ENCODE results near the gene GALNT14.
"Not testable (repeated sequence)": the region's sequence is repeated elsewhere in the genome, so short reads cannot be mapped to it uniquely, and the experiment has no call there.

Gene GALNT14, protein sequence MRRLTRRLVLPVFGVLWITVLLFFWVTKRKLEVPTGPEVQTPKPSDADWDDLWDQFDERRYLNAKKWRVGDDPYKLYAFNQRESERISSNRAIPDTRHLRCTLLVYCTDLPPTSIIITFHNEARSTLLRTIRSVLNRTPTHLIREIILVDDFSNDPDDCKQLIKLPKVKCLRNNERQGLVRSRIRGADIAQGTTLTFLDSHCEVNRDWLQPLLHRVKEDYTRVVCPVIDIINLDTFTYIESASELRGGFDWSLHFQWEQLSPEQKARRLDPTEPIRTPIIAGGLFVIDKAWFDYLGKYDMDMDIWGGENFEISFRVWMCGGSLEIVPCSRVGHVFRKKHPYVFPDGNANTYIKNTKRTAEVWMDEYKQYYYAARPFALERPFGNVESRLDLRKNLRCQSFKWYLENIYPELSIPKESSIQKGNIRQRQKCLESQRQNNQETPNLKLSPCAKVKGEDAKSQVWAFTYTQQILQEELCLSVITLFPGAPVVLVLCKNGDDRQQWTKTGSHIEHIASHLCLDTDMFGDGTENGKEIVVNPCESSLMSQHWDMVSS

GRCh38 chr2:31138037-31138962 lies at the start of gene GALNT14:
Gene GALNT14 (minus strand): TSS chr2:31138440. CDS start chr2:31138086, 354 bp downstream.
- in situ Hi-C loops (cut with MboI; ENCODE audit: low sequenced_read_pairs) = no loop called here

DNA sequence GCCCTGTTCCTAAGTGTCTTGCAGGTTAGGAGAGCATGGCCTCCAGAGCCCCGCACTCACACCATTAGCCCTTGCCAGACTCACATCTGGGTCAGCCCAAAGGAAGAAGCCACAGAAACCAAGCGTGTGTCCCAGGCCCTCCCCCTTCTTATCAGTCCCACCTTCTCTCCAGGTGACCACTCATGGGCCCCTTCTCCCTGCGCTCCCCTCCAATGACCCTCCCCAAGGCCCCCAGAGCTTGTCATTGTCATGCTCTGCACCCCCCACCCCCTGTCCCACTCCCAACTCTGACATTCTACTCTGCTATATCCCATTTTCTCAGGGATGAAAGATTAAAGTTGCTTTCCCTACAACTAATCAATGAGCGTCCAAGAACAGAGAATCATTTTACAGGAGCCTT lies 48.9 kb upstream of the GALNT14 start:
- in situ Hi-C loops (cut with MboI; ENCODE audit: low sequenced_read_pairs) = no loop called here

DNA sequence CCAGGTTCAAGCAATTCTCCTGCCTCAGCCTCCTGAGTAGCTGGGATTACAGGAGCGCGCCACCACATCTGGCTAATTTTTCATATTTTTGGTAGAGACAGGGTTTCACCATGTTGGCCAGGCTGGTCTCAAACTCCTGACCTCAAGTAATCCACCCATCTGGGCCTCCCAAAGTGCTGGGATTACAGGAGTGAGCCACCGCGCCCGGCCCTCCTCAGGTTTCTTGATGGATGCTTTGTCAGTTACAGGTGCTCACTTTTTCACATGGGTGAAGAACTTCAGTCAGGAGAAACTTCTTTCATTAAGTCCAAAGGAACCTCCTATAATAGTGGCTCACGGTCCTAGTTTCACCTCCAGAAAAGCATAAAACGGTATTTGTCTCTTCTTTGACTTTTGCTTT lies 45.7 kb upstream of the GALNT14 start:
- in situ Hi-C loops (cut with MboI; ENCODE audit: low sequenced_read_pairs) = not testable (repeated sequence)

- in situ Hi-C loops (cut with MboI; ENCODE audit: low sequenced_read_pairs) = no loop called here
Observed at GRCh38 chr2:31176742-31177141, 38.5 kb upstream of the GALNT14 start.

- in situ Hi-C loops (cut with MboI; ENCODE audit: low sequenced_read_pairs) = no loop called here
Observed at GRCh38 chr2:31171142-31171541, 32.9 kb upstream of the GALNT14 start.

- in situ Hi-C loops (cut with MboI; ENCODE audit: low sequenced_read_pairs) = no loop called here
Observed at GRCh38 chr2:31170071-31170698, 31.9 kb upstream of the GALNT14 start.

GRCh38 chr2:31168291-31168690 lies 30.1 kb upstream of the GALNT14 start:
- in situ Hi-C loops (cut with MboI; ENCODE audit: low sequenced_read_pairs) = no loop called here

- in situ Hi-C loops (cut with MboI; ENCODE audit: low sequenced_read_pairs) = no loop called here
Observed at GRCh38 chr2:31166925-31167324, 28.7 kb upstream of the GALNT14 start.

- in situ Hi-C loops (cut with MboI; ENCODE audit: low sequenced_read_pairs) = no loop called here
Observed at GRCh38 chr2:31163011-31163539, 24.8 kb upstream of the GALNT14 start.

DNA sequence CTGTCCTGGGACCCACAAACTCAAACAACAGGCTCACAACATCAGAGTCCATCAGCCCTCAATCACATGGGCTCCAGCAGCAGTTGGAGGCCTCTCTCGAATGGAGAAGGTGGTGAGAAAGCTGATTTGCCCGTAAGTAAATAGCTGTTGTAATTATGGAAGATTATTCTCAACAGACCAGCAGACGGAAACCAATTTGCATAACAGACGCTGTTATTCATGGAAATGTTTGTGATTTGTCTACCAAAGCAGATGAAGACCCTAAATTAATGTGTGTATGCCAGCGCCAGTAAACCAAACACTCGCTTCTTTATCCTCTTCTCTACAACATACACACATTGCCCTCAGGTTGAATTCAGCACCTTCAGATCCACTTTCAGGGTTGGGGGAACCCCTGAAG lies 23.4 kb upstream of the GALNT14 start:
- in situ Hi-C loops (cut with MboI; ENCODE audit: low sequenced_read_pairs) = no loop called here

DNA sequence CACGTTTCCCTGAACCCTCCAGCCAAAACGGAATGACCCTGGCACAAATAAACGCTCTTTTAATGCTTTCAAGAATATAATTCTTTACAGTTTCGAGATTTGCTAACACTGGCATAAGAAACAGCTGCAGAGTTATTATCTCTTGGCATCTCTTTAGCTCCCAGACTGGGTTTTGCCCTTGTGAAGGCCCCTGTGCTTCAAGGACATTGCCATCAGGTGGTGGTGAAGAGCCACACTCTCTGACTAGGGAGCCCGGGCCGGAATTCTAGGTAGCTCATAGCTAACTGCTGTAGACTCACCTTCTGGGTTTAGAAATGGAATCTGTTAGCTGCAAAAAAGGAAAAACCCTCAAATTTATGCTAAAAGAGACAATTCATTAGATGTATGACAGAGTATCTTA lies 13.3 kb upstream of the GALNT14 start:
- in situ Hi-C loops (cut with MboI; ENCODE audit: low sequenced_read_pairs) = no loop called here

- in situ Hi-C loops (cut with MboI; ENCODE audit: low sequenced_read_pairs) = no loop called here
Observed at GRCh38 chr2:31150120-31150670, 12.0 kb upstream of the GALNT14 start.

- in situ Hi-C loops (cut with MboI; ENCODE audit: low sequenced_read_pairs) = no loop called here
Observed at GRCh38 chr2:31148514-31148913, 10.3 kb upstream of the GALNT14 start.

- in situ Hi-C loops (cut with MboI; ENCODE audit: low sequenced_read_pairs) = no loop called here
Observed at GRCh38 chr2:31147645-31148044, 9.4 kb upstream of the GALNT14 start.

- in situ Hi-C loops (cut with MboI; ENCODE audit: low sequenced_read_pairs) = no loop called here
Observed at GRCh38 chr2:31142110-31142509, 3.9 kb upstream of the GALNT14 start.

DNA sequence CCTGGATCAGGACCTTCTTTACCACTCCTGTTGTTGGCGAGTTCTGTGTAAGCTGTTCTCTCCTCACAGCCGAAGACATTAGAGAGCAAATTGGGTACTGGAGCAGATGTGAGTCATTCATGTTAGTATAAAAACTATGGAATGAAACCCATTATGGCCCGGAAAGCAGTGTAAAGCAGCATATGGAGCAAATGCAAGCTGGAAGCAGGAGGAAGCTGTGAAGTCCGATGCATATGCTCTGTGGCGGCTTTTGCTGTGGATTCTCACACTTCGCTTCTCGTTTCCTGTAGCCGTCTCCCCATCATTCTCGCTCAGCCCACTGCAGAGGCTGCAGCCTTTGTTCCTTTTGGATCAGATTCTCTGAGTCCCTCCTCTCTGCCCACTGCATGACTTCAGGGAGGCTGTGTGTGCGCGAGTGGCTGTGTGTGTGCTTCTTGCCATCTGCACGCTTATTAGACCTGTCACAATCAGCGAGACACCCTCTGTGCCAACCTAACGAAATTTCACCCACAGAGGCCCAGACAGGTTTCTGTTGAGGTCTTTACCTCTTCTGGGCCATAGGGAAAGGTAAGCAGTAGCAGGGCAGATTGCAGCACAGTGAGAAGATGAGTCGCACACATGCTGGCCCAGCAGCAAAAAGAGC lies 3.3 kb upstream of the GALNT14 start:
- in situ Hi-C loops (cut with MboI; ENCODE audit: low sequenced_read_pairs) = no loop called here

GRCh38 chr2:31140151-31140550 lies 1.9 kb upstream of the GALNT14 start:
- in situ Hi-C loops (cut with MboI; ENCODE audit: low sequenced_read_pairs) = no loop called here

DNA sequence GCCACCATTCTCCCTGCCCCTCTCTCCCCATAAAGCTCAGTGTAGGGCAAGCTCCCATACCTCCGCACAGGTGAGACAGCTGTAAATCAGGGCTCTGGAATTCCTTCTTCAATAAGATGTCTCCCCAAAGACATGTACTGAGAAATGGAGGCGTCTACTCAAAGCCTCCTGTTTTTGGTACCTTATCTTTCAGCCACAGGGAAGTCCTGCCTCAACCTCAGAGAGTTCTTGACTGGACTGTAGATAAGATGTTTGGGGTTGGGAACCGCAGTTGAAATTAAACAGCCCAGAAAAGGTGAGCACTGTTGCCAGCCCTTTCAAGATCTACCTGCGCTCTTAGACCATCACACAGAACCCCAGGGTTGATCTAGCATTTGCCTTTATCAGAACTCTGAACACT lies 1.4 kb upstream of the GALNT14 start:
- in situ Hi-C loops (cut with MboI; ENCODE audit: low sequenced_read_pairs) = no loop called here

DNA sequence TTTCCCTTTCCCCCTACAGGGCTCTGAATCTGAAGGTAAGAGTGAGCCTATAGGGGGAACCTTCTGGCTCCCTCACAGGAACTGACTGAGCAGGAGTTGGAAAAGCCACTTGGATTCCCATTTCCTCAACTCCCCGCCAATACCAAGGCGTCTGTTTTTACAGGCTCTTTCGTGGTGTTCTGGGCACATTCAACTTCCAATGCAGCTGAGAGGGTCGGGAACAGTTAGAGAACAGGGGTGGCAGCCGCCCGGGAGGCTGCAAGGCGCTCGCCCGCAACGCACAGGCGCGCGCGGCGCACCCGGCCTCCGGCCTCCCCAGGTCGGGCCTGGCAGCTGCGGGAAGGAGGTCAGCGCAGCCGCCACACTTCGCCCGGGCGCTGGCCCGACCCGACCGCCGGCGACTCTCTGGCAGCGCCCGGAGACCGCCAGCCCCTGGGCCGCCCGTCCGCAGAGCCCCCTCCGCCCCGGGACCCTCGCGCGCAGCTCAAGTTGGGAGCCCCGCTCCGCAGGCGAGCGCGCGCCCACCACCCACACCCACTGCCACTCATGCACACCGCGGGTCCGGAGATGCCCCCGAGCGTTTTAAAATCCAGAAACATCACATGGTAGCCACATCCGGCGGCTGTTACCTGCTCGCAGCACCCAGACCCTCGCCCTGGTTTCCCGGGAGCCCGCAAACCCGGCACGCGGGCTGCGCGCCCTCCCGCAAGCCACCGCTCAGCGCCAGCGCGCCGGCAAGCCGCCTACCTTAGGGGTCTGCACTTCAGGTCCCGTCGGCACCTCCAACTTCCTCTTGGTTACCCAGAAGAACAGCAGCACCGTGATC lies 816 bp downstream of the GALNT14 start:
- in situ Hi-C loops (cut with MboI; ENCODE audit: low sequenced_read_pairs) = no loop called here

Measured in hTERT RPE-1 (cell line).